Endometrium (tissue), 2 donors: ENCODE results near the gene HOXA10.

Experiments used
- FAIRE-seq: peaks from 2 replicates; lab custom pipeline; 2012; peaks lifted over from hg19 to GRCh38; lab: Jason Lieb, UNC
- donor health status: control.
- donor health status: control.

The HOXA10 gene

DNA sequence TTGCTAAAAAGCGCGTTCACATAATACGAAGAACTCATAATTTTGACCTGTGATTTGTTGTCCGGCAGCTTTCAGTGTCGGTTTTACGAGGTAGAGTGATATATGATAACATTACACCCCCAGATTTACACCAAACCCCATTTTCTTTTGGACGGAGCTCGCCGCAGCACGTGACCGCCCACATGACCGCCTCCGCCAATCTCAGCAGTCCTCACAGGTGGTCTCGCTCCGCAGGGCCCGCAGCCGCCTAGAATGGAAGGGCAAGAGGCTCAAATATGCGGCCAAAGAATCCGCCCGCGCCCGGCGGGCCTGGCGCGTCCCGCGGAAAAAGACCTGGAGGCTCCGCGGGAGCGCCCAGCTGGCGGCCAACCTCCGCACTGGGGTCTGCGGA, 17.6 kb downstream of the HOXA10 start, which contains the start of gene HOXA7:
Gene HOXA7 (minus strand): TSS at position 168 of the 391 bp plus-strand sequence. CDS start 130 bp downstream, at position 38.
- FAIRE-seq = no peak

- FAIRE-seq = no peak
These were observed 18.2 kb downstream of the HOXA10 start for GRCh38 chr7:27155816-27156507.

GRCh38 chr7:27154901-27155815, 19.0 kb downstream of the HOXA10 start:
- no peak for FAIRE-seq

GRCh38 chr7:27154369-27154768, 19.8 kb downstream of the HOXA10 start:
- no peak for FAIRE-seq

- FAIRE-seq = no peak
These were observed 20.6 kb downstream of the HOXA10 start for GRCh38 chr7:27153526-27153925.

DNA sequence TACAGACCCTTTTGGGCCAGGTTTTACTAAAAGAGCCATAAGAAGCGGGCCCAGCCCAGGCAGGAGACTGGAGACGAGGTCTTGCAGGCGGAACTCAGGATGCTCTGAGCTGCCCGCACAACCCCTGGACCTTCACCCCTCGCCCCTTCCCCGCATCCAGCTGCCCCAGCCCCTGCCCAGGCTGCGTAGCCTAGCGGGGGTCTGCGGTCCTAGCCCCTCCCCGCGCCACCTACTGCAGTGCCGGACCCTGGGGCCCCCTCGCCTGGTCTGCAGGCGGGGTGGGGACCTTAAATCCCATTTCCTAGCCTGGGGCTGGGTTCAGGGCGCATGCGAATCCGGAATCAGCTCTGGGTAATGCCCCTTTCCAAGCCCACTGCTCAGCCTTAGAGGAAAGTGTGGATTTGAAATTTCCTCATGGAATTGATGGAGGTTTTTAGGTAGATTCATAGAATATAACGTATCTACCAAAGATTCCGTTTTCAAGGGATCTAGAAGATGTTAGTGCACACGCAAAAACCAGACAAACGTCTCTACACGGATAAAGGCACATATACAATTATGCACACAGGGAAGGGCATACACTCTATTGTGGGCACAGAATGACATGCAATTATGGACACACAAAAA, 21.2 kb downstream of the HOXA10 start:
- FAIRE-seq = no peak

GRCh38 chr7:27151931-27152815, 21.9 kb downstream of the HOXA10 start, which contains the start of gene HOXA3:
Gene HOXA3 (minus strand): TSS chr7:27152583. CDS start chr7:27110640, 41,943 bp downstream.
- peak; percentile 92 for FAIRE-seq

DNA sequence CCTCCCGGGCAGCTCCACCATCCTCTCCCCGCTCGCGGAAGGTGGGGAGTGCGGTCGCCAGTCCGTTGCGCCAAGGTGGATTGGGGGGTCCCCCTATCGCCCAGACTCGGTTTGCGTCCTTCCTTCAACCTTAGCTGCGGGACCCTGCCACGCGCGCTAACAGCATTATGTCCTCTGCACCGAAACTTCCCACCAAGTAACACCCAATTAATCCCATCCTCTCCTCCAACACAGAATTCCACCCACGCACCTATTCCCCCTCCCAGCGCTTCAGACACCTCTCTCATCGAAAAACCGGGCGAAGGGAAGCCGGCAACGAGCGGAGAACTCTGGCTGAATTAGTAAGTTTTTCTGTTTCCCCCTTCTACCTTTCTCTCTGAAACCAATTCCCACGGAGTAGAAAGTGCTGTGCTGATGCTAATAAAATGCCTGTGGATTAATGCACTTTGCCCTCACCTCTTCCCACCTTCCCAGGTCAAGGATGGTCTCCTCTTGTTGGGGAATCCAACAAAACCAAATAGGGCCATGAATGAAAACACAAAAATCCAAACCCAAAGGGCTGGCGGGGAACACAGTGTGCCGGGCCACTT, 22.7 kb downstream of the HOXA10 start:
- FAIRE-seq = no peak

GRCh38 chr7:27150568-27151340, 23.4 kb downstream of the HOXA10 start:
- FAIRE-seq = no peak

DNA sequence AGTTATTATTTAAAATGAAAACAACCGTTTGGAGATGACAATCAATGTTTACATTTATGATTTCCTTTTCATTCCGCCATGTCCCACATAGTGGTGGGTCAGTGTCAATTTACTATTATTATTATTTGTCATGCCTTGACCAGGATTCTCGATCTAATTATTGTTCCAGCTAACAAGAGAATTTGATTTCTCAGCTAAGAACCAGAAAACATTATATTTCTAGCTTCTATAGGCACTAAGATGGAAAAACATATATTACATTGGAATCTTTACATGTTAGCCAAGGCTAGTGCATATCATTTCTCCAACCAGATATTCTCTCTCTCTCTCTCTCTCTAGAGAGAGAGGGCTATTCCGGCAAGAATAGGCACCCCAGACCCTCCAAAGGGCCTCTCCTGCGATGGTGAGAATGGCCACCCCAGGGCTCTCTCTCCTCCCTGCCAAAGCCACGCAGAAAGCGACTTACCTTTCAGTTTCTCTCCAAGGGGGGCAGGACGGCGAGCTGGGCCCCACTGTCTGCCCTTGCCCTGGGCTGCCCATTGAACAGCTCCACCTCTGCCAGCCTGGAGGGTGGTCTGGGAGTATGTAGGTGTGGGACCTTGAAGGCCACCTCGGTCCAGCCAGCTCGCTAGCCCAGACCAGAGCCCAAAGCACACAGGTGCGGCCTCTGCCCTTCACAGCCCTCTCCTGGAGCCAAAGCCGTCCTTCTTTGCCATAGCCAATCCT, 24.1 kb downstream of the HOXA10 start:
- FAIRE-seq = no peak

- FAIRE-seq = no peak
These were observed 25.1 kb downstream of the HOXA10 start for GRCh38 chr7:27148756-27149641.

- no peak for FAIRE-seq
These were observed 25.9 kb downstream of the HOXA10 start for GRCh38 chr7:27148031-27148755.

- no peak for FAIRE-seq
These were observed 26.7 kb downstream of the HOXA10 start, which contains the start of gene HOXA6 for GRCh38 chr7:27147199-27148030. Gene HOXA6 (minus strand): TSS chr7:27147774. CDS start chr7:27147749, 25 bp downstream.

GRCh38 chr7:27146491-27147198, 27.5 kb downstream of the HOXA10 start:
- no peak for FAIRE-seq

- no peak for FAIRE-seq
These were observed 28.2 kb downstream of the HOXA10 start for GRCh38 chr7:27145914-27146412.
